HCT116 (cell line): Measurements from ENCODE around the gene LSM14A. TPM values are rescaled to one million over a fixed set of nuclear protein-coding genes. Genes with fewer than 3 reads are reported as not detected.

ENCODE experiments used
- ATAC-seq: fragments of 200-7000 bp; cut with Tn5 transposase; 2 replicates; pipeline ENCODE4 v1.9.1; 2020; ENCODE audit warnings: mild to moderate bottlenecking, moderate library complexity
- BruUV-seq: library from RNA; stranded (reverse); fragments of 400-500 nt; replicated peaks from 2 replicates; lab custom pipeline; 2021; lab: Mats Ljungman, UMichigan
- CTCF ChIA-PET: fragments of 300-600 bp; sonication (Branson Sonifier 250); formaldehyde crosslinking; loops from one replicate; lab custom pipeline; 2021; ENCODE audit warnings: antibody characterized with exemption; lab: Charles Lee
- POLR2A ChIA-PET: fragments of 300-600, 350-600 bp; sonication (Branson Sonifier 250); formaldehyde crosslinking; loops from one replicate; lab custom pipeline; 2021; ENCODE audit warnings: antibody characterized with exemption; lab: Charles Lee
- RAD21 ChIA-PET, 2 experiments: fragments of 300-600 bp; sonication (Branson Sonifier 250); formaldehyde crosslinking; loops; one replicate each; lab custom pipeline; 2023; ENCODE audit warnings: low total read pairs in 2 of 2; ENCODE audit not compliant: uncharacterized antibody in 2 of 2, unreplicated experiment in 2 of 2, low non-redundant PET in 1 of 2; lab: Charles Lee
- DNase-seq: peaks from one replicate; pipeline ENCODE4 v3.0.0-alpha.2; 2010; ENCODE audit warnings: low read depth, low spot score
- H2AFZ ChIP-seq: fragments of 200-600 bp; shearing (Covaris generic), sonication (generic); 2 replicates; pipeline ENCODE4 v1.6.1; 2017; ENCODE audit warnings: low read depth, mixed run types, mixed read lengths, antibody characterized with exemption, low read length; ENCODE audit not compliant: poor library complexity, severe bottlenecking
- H3K27ac ChIP-seq: 2 replicates; pipeline ENCODE4 v1.5.1; 2012; ENCODE audit warnings: low read depth, low read length
- H3K27me3 ChIP-seq: fragments of 200-600 bp; sonication (generic); 2 replicates; pipeline ENCODE4 v1.6.1; 2016; ENCODE audit warnings: mixed run types, low read length, mixed read lengths; ENCODE audit not compliant: insufficient read depth
- H3K36me3 ChIP-seq, 2 experiments: fragments of 200-500 bp in 1 of 2; fragments of 200-600 bp in 1 of 2; sonication (Bioruptor generic) in 1 of 2; sonication (generic) in 1 of 2; 2 replicates each; pipeline versions ENCODE4 v1.5.1 to v1.6.1; 2014 to 2016; ENCODE audit warnings: low read length in 2 of 2, inconsistent platforms in 1 of 2, mixed read lengths in 1 of 2, mixed run types in 1 of 2; ENCODE audit not compliant: insufficient read depth in 2 of 2, control insufficient read depth in 1 of 2
- H3K4me1 ChIP-seq, 2 experiments: fragments of 200-600 bp in 1 of 2; sonication (generic) in 1 of 2; 2 replicates each; pipeline versions ENCODE4 v1.5.1 to v1.6.1; 2012 to 2017; ENCODE audit warnings: low read length in 2 of 2, inconsistent platforms in 1 of 2, mild to moderate bottlenecking in 1 of 2, mixed read lengths in 1 of 2, mixed run types in 1 of 2, moderate library complexity in 1 of 2; ENCODE audit not compliant: insufficient read depth in 2 of 2, control insufficient read depth in 1 of 2
- H3K4me2 ChIP-seq: fragments of 200-600 bp; sonication (generic); 2 replicates; pipeline ENCODE4 v1.6.1; 2017; ENCODE audit warnings: mixed run types, low read length, mixed read lengths
- H3K4me3 ChIP-seq, 2 experiments: fragments of 200-600 bp in 1 of 2; sonication (generic) in 1 of 2; replicated peaks in 1 of 2; 2 replicates each; pipeline ENCODE4 v1.5.1; 2011 to 2016; ENCODE audit warnings: low read length in 2 of 2, control low read depth in 1 of 2, low read depth in 1 of 2, mild to moderate bottlenecking in 1 of 2, mixed read lengths in 1 of 2, mixed run types in 1 of 2
- H3K79me2 ChIP-seq: fragments of 200-600 bp; sonication (generic); 2 replicates; pipeline ENCODE4 v1.6.1; 2017; ENCODE audit warnings: mild to moderate bottlenecking, mixed run types, low read length, moderate library complexity, mixed read lengths; ENCODE audit not compliant: insufficient read depth
- H3K9ac ChIP-seq: fragments of 200-600 bp; sonication (generic); 2 replicates; pipeline ENCODE4 v1.6.1; 2016; ENCODE audit warnings: low read length, mixed read lengths
- H3K9me2 ChIP-seq: fragments of 200-600 bp; sonication (generic), shearing (Covaris generic); 2 replicates; pipeline ENCODE4 v1.6.1; 2017; ENCODE audit warnings: mixed run types, mild to moderate bottlenecking, moderate library complexity; ENCODE audit not compliant: insufficient read depth
- H3K9me3 ChIP-seq, 2 experiments: fragments of 200-500 bp in 1 of 2; fragments of 200-600 bp in 1 of 2; sonication (Bioruptor generic) in 1 of 2; sonication (generic) in 1 of 2; 2 replicates each; pipeline ENCODE4 v1.6.1; 2014 to 2017; ENCODE audit warnings: low read length in 2 of 2, mixed read lengths in 2 of 2, inconsistent platforms in 1 of 2, low read depth in 1 of 2, mild to moderate bottlenecking in 1 of 2, mixed run types in 1 of 2, moderate library complexity in 1 of 2; ENCODE audit not compliant: control insufficient read depth in 1 of 2, insufficient read depth in 1 of 2
- H4K20me1 ChIP-seq: fragments of 200-600 bp; sonication (generic), shearing (Covaris generic); 2 replicates; pipeline ENCODE4 v1.6.1; 2017; ENCODE audit warnings: mixed run types, mild to moderate bottlenecking, moderate library complexity; ENCODE audit not compliant: insufficient read depth
- CEBPB ChIP-seq: IDR thresholded peaks from 2 replicates; pipeline ENCODE4 v1.6.1; 2012; ENCODE audit warnings: low read depth
- FOSL1 ChIP-seq: IDR thresholded peaks from 2 replicates; pipeline ENCODE4 v1.6.1; 2012; ENCODE audit warnings: low read depth
- JUND ChIP-seq: IDR thresholded peaks from 2 replicates; pipeline ENCODE4 v1.6.1; 2012
- MAX ChIP-seq: IDR thresholded peaks from 2 replicates; pipeline ENCODE4 v1.6.1; 2012
- POLR2AphosphoS5 ChIP-seq: IDR thresholded peaks from 2 replicates; pipeline ENCODE4 v1.6.1; 2011; ENCODE audit warnings: mild to moderate bottlenecking, low read depth, low read length, moderate library complexity
- RAD21 ChIP-seq: IDR thresholded peaks from 2 replicates; pipeline ENCODE4 v1.6.1; 2012; ENCODE audit warnings: low read depth, mild to moderate bottlenecking
- SIN3A ChIP-seq: IDR thresholded peaks from 2 replicates; pipeline ENCODE4 v1.6.1; 2012; ENCODE audit warnings: low read depth
- SP1 ChIP-seq: IDR thresholded peaks from 2 replicates; pipeline ENCODE4 v1.6.1; 2012; ENCODE audit warnings: low read depth
- ZFX ChIP-seq: fragments of 450-650 bp; IDR thresholded peaks from 2 replicates; pipeline ENCODE4 v1.6.1; 2017
- intact Hi-C: fragments of 100-400 bp; cut with micrococcal nuclease; formaldehyde crosslinking; loops from 2 replicates; pipeline ENCODE4 v1.10.0; 2022
- total RNA-seq: library from RNA; stranded (reverse); gene quantifications from one replicate; pipeline ENCODE4 v1.2.1, GENCODE V29; 2021; ENCODE audit not compliant: unreplicated experiment
- TF ChIP-seq, protein P1 (sequence below), 3 experiments: fragments of 200-600 bp in 1 of 3; sonication (generic) in 1 of 3; IDR thresholded peaks in 2 of 3; conservative IDR thresholded peaks in 1 of 3; 2 replicates each; pipeline ENCODE4 v1.5.1; 2012 to 2017; ENCODE audit warnings: low read depth in 2 of 3, low read length in 2 of 3, antibody characterized with exemption in 1 of 3, borderline replicate concordance in 1 of 3, control low read depth in 1 of 3, mild to moderate bottlenecking in 1 of 3, mixed read lengths in 1 of 3, mixed run types in 1 of 3, moderate library complexity in 1 of 3; ENCODE audit not compliant: insufficient read depth in 1 of 3

LSM14A gene
- total RNA-seq, 1 experiment from 2014 or later = 120 TPM

DNA sequence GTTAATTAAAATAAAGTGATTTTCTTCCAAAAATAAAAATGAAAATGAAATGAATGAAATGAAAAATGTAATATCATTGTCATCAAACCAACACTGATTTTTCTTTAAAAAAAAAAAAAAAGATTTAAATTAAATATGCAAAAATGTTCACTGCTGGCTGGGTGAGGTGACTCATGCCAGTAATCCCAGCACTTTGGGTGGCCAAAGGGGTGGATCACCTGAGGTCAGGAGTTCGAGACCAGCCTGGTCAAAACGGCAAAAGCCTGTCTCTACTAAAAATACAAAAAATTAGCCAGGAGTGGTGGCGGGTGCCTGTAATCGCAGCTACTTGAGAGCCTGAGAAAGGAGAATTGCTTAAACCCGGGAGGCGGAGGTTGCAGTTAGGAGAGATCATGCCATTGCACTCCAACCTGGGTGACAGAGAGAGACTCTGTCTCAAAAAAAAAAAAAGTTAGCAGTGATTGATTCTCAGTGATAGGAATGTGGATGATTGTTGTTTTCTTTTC, 44.6 kb upstream of the LSM14A start (continued):
- TF ChIP-seq SIN3A (no peak), CEBPB (no peak), FOSL1 (no peak), SP1 (no peak), JUND (no peak)
- TF ChIP-seq, protein P1, sequence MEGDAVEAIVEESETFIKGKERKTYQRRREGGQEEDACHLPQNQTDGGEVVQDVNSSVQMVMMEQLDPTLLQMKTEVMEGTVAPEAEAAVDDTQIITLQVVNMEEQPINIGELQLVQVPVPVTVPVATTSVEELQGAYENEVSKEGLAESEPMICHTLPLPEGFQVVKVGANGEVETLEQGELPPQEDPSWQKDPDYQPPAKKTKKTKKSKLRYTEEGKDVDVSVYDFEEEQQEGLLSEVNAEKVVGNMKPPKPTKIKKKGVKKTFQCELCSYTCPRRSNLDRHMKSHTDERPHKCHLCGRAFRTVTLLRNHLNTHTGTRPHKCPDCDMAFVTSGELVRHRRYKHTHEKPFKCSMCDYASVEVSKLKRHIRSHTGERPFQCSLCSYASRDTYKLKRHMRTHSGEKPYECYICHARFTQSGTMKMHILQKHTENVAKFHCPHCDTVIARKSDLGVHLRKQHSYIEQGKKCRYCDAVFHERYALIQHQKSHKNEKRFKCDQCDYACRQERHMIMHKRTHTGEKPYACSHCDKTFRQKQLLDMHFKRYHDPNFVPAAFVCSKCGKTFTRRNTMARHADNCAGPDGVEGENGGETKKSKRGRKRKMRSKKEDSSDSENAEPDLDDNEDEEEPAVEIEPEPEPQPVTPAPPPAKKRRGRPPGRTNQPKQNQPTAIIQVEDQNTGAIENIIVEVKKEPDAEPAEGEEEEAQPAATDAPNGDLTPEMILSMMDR (IDR thresholded peaks at IDR 0.05 in 2 of 3, conservative IDR thresholded peaks at IDR 0.05 in 1 of 3; ENCODE audit: borderline replicate concordance in 1 of 3, insufficient read depth in 1 of 3, low read depth in 2 of 3, low read length in 2 of 3) = no peak

GRCh38 chr19:34128558-34129250, 43.6 kb upstream of the LSM14A start:
- no peaks in the 10 kb centered on the region for H3K27me3 ChIP-seq
- ChIA-PET RAD21 (no interaction called here), POLR2A (no interaction called here), CTCF (no interaction called here)
- no peak for DNase-seq
- TF ChIP-seq POLR2AphosphoS5 (no peak), FOSL1 (no peak), ZFX (no peak), RAD21 (no peak), SP1 (no peak), JUND (no peak), MAX (no peak)
- no peak for ATAC-seq
- no peak overlapping the region for H3K27ac ChIP-seq
- H3K4me2 ChIP-seq = no peak overlapping the region
- no peak overlapping the region for H3K9ac ChIP-seq
- no TSS peak for BruUV-seq
- intact Hi-C loops = no loop called here
- H3K36me3 ChIP-seq = no peaks in the 10 kb centered on the region
- no peaks in the 10 kb centered on the region for H4K20me1 ChIP-seq
- no peak overlapping the region for H2AFZ ChIP-seq
- no peaks in the 10 kb centered on the region for H3K9me2 ChIP-seq
- no peaks in the 10 kb centered on the region for H3K9me3 ChIP-seq
- H3K4me1 ChIP-seq = peaks cover under 1 to 1% of the 10 kb centered on the region in 2 experiments; a peak in 2 of 4 replicates
- H3K79me2 ChIP-seq = no peaks in the 10 kb centered on the region
- H3K4me3 ChIP-seq = no peak overlapping the region
